Loucy (cell line): ENCODE data around the gene CELF2.

Source experiments
- H2AFZ ChIP-seq: fragments of 200-600 bp; sonication (generic); 2 replicates; pipeline ENCODE4 v1.6.0; 2016; ENCODE audit warnings: antibody characterized with exemption, mild to moderate bottlenecking, low read length, moderate library complexity
- H3F3A ChIP-seq: fragments of 200-600 bp; 2 replicates; pipeline ENCODE4 v1.6.0; 2016; ENCODE audit warnings: antibody characterized with exemption, low read depth, mild to moderate bottlenecking
- H3K27me3 ChIP-seq: fragments of 200-600 bp; sonication (generic); 2 replicates; pipeline ENCODE4 v1.6.1; 2014; ENCODE audit warnings: low read length, mild to moderate bottlenecking; ENCODE audit not compliant: insufficient read depth, poor library complexity, severe bottlenecking
- H3K36me3 ChIP-seq: fragments of 200-600 bp; sonication (generic); 2 replicates; pipeline ENCODE4 v1.6.1; 2016; ENCODE audit warnings: low read length; ENCODE audit not compliant: insufficient read depth
- H3K4me1 ChIP-seq: fragments of 200-600 bp; sonication (generic); 2 replicates; pipeline ENCODE4 v1.5.1; 2014; ENCODE audit warnings: low read length, mild to moderate bottlenecking; ENCODE audit not compliant: insufficient read depth, poor library complexity, severe bottlenecking
- H3K4me2 ChIP-seq: fragments of 200-600 bp; sonication (generic); 2 replicates; pipeline ENCODE4 v1.6.0; 2014; ENCODE audit warnings: antibody characterized with exemption, low read length, low read depth, mild to moderate bottlenecking; ENCODE audit not compliant: poor library complexity, severe bottlenecking
- H3K4me3 ChIP-seq: fragments of 200-600 bp; sonication (generic); 2 replicates; pipeline ENCODE4 v1.5.1; 2014; ENCODE audit warnings: low read length, mild to moderate bottlenecking, mixed read lengths; ENCODE audit not compliant: poor library complexity, severe bottlenecking
- H3K79me2 ChIP-seq: fragments of 200-600 bp; sonication (generic); 2 replicates; pipeline ENCODE4 v1.6.1; 2014; ENCODE audit warnings: low read length; ENCODE audit not compliant: insufficient read depth
- H3K9ac ChIP-seq: fragments of 200-600 bp; sonication (generic); 2 replicates; pipeline ENCODE4 v1.6.0; 2014; ENCODE audit warnings: mild to moderate bottlenecking, low read depth, low read length, moderate library complexity; ENCODE audit not compliant: poor library complexity, severe bottlenecking
- H3K9me2 ChIP-seq: fragments of 200-600 bp; sonication (generic); replicated peaks from 2 replicates; pipeline ENCODE4 v1.6.1; 2016; ENCODE audit warnings: low read depth, low read length, mixed read lengths
- H3K9me3 ChIP-seq: fragments of 200-600 bp; sonication (generic); 2 replicates; pipeline ENCODE4 v1.6.1; 2014; ENCODE audit warnings: mild to moderate bottlenecking, antibody characterized with exemption, low read length, low read depth; ENCODE audit not compliant: insufficient read depth
- H4K20me1 ChIP-seq: fragments of 200-600 bp; sonication (generic); 2 replicates; pipeline ENCODE4 v1.6.0; 2014; ENCODE audit warnings: antibody characterized with exemption, low read length, mild to moderate bottlenecking; ENCODE audit not compliant: insufficient read depth, poor library complexity, severe bottlenecking
- CTCF ChIP-seq: fragments of 200-600 bp; sonication (generic); conservative IDR thresholded peaks from 2 replicates; pipeline ENCODE4 v1.5.1; 2014; ENCODE audit warnings: mild to moderate bottlenecking, antibody characterized with exemption, low read length
- EZH2phosphoT487 ChIP-seq: fragments of 200-600 bp; IDR thresholded peaks from 2 replicates; pipeline ENCODE4 v1.6.1; 2018; ENCODE audit warnings: antibody characterized with exemption, mild to moderate bottlenecking, moderate library complexity, borderline replicate concordance

The CELF2 gene

GRCh38 chr10:11173042-11173441, 155.4 kb downstream of the CELF2 start:
- Histone ChIP-seq H3K79me2 (peaks cover 100% of the 10 kb centered on the region), H3F3A (peaks cover 18% of the 10 kb centered on the region; the same call in 1 of the 2 replicates), H3K4me1 (peaks cover 97% of the 10 kb centered on the region), H3K36me3 (peaks cover 71% of the 10 kb centered on the region), H2AFZ (no peak overlapping the region), H4K20me1 (peaks cover 53% of the 10 kb centered on the region), H3K4me2 (peak overlapping the region; percentile 97), H3K9me3 (no peaks in the 10 kb centered on the region), H3K9me2 (no peaks in the 10 kb centered on the region), H3K9ac (peak overlapping the region; percentile 97), H3K27me3 (no peaks in the 10 kb centered on the region), H3K4me3 (peak overlapping the region; percentile 87)
- TF ChIP-seq CTCF (no peak), EZH2phosphoT487 (no peak)

- Histone ChIP-seq H3K4me2 (peak overlapping the region; percentile 97), H3K27me3 (no peaks in the 10 kb centered on the region), H3K4me3 (peak overlapping the region; percentile 87), H2AFZ (no peak overlapping the region), H3F3A (peaks cover 22% of the 10 kb centered on the region), H3K36me3 (peaks cover 84% of the 10 kb centered on the region), H3K4me1 (peaks cover 97% of the 10 kb centered on the region), H3K9me3 (no peaks in the 10 kb centered on the region), H3K79me2 (peaks cover 98% of the 10 kb centered on the region), H3K9ac (peak overlapping the region; percentile 97), H4K20me1 (peaks cover 59% of the 10 kb centered on the region), H3K9me2 (no peaks in the 10 kb centered on the region)
- TF ChIP-seq CTCF (no peak), EZH2phosphoT487 (no peak)
These were observed 158.2 kb downstream of the CELF2 start for GRCh38 chr10:11175823-11176243.

GRCh38 chr10:11176746-11177145, 159.1 kb downstream of the CELF2 start:
- Histone ChIP-seq H3F3A (peaks cover 22% of the 10 kb centered on the region), H3K36me3 (peaks cover 85% of the 10 kb centered on the region), H3K4me2 (peak overlapping the region; percentile 97), H3K9me2 (no peaks in the 10 kb centered on the region), H3K4me1 (peaks cover 94% of the 10 kb centered on the region), H3K79me2 (peaks cover 98% of the 10 kb centered on the region), H3K27me3 (no peaks in the 10 kb centered on the region), H3K9ac (peak overlapping the region; percentile 97), H3K4me3 (peak overlapping the region; percentile 87), H2AFZ (no peak overlapping the region), H3K9me3 (no peaks in the 10 kb centered on the region), H4K20me1 (peaks cover 57% of the 10 kb centered on the region)
- TF ChIP-seq CTCF = no peak
- no peak for TF ChIP-seq EZH2phosphoT487
